Right lobe of liver (tissue), 6 donors: ENCODE results near the gene GKN1. TPM values are rescaled to one million over a fixed set of nuclear protein-coding genes. Genes with fewer than 3 reads are reported as not detected.

Experiments used
- ATAC-seq, 4 donors: fragments of 200-7000 bp; cut with Tn5 transposase; one replicate each; pipeline ENCODE4 v1.9.1; 2020; ENCODE audit warnings: mild to moderate bottlenecking in 4 of 4, moderate library complexity in 4 of 4
- DNase-seq, 3 donors: peaks; one replicate each; pipeline ENCODE4 v3.0.0-alpha.2; 2020
- H3K27ac ChIP-seq, 3 donors: fragments of 200-600 bp; one replicate each; pipeline ENCODE4 v1.8.0; 2022
- H3K27me3 ChIP-seq, 2 donors: fragments of 200-600 bp; one replicate each; pipeline ENCODE4 v1.8.0; 2022
- H3K36me3 ChIP-seq, 4 donors: fragments of 200-600 bp; sonication (generic) in 1 of 4; one replicate each; pipeline versions ENCODE4 v1.5.1 to v1.8.0; 2017 to 2022; ENCODE audit warnings: control low read depth in 1 of 4
- H3K4me1 ChIP-seq, 4 donors: fragments of 200-600 bp; sonication (generic) in 1 of 4; one replicate each; pipeline versions ENCODE4 v1.5.1 to v1.8.0; 2017 to 2022; ENCODE audit warnings: control low read depth in 1 of 4
- H3K4me3 ChIP-seq, 3 donors: fragments of 200-600 bp; one replicate each; pipeline ENCODE4 v1.8.0; 2022
- H3K9me3 ChIP-seq, 4 donors: fragments of 200-600 bp; sonication (generic) in 1 of 4; one replicate each; pipeline versions ENCODE4 v1.5.1 to v1.8.0; 2017 to 2022; ENCODE audit warnings: control low read depth in 1 of 4
- POLR2A ChIP-seq: fragments of 450-650 bp; IDR thresholded peaks from one replicate; pipeline ENCODE4 v1.6.1; 2017; ENCODE audit warnings: antibody characterized with exemption, mild to moderate bottlenecking
- WGBS: methylation state at CpG from one replicate; pipeline ENCODE4 v1.1.6; 2018; ENCODE audit warnings: low coverage, low lambda C conversion rate; ENCODE audit not compliant: insufficient coverage; ENCODE audit errors: missing lambda C conversion rate; 5-methylcytosine and 5-hydroxymethylcytosine counted together
- intact Hi-C, 2 donors: fragments of 100-400 bp; cut with DNase I; formaldehyde crosslinking; loops; one replicate each; pipeline versions ENCODE4 v1.11.2 to v1.14.1; 2022
- total RNA-seq, 6 experiments: library from RNA; depleted of rRNA in 2 of 6; stranded (reverse); fragments of >200 nt in 2 of 6; fragmentation: NEBNext Ultra II Directional in 3 of 6; extraction: Animal tissue kit (Norgen Biotek cat#: 25700) in 3 of 6; gene quantifications; one replicate each; pipeline versions ENCODE4 v1.1.0 to v1.2.4, GENCODE V29; 2016 to 2023
- TF ChIP-seq, protein P1 (sequence below), 4 donors: fragments of 200-600 bp in 3 of 4; fragments of 450-650 bp in 1 of 4; IDR thresholded peaks; one replicate each; pipeline versions ENCODE4 v1.5.1 to v1.8.0; 2016 to 2022; ENCODE audit warnings: antibody characterized with exemption in 4 of 4, mild to moderate bottlenecking in 2 of 4
- donor health status: DM: no; HTN: yes; CAD: no.
- donor health status: DM: no; HTN: no; CAD: no.
- donor health status: DM: no; HTN: no; CAD: no.
- donor health status: DM: no; HTN: yes; CAD: no.
- donor health status: DM: no; HTN: yes; CAD: no.

GKN1 gene
- total RNA-seq, 6 experiments from 2014 or later = not detected

DNA sequence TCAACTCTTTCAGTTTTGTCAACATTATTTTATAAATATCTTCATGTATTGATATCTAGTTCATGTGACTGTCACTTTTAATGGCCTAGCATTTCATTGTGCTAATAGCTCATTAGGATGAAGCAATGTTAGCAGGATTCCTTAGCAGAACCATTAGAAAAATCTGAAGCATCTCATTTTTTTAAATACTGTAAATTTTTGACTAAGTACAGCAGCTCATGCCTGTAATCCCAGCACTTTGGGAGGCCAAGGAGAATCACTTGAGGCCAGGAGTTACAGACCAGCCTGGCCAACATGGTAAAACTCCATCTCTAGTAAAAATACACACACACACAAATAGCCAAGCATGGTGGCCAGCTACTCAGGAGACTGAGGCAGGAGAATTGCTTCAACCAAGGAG, 23.0 kb downstream of the GKN1 start:
- Histone ChIP-seq H3K4me1 (no peaks in the 10 kb centered on the region), H3K27me3 (no peaks in the 10 kb centered on the region), H3K9me3 (no peaks in the 10 kb centered on the region), H3K4me3 (no peak overlapping the region), H3K36me3 (no peaks in the 10 kb centered on the region), H3K27ac (no peak overlapping the region)
- DNase-seq (no peak), ATAC-seq (no peak)
- TF ChIP-seq, protein P1, sequence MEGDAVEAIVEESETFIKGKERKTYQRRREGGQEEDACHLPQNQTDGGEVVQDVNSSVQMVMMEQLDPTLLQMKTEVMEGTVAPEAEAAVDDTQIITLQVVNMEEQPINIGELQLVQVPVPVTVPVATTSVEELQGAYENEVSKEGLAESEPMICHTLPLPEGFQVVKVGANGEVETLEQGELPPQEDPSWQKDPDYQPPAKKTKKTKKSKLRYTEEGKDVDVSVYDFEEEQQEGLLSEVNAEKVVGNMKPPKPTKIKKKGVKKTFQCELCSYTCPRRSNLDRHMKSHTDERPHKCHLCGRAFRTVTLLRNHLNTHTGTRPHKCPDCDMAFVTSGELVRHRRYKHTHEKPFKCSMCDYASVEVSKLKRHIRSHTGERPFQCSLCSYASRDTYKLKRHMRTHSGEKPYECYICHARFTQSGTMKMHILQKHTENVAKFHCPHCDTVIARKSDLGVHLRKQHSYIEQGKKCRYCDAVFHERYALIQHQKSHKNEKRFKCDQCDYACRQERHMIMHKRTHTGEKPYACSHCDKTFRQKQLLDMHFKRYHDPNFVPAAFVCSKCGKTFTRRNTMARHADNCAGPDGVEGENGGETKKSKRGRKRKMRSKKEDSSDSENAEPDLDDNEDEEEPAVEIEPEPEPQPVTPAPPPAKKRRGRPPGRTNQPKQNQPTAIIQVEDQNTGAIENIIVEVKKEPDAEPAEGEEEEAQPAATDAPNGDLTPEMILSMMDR (IDR thresholded peaks at IDR 0.05) = no peak
- TF ChIP-seq POLR2A = no peak
- intact Hi-C loops = no loop called here

DNA sequence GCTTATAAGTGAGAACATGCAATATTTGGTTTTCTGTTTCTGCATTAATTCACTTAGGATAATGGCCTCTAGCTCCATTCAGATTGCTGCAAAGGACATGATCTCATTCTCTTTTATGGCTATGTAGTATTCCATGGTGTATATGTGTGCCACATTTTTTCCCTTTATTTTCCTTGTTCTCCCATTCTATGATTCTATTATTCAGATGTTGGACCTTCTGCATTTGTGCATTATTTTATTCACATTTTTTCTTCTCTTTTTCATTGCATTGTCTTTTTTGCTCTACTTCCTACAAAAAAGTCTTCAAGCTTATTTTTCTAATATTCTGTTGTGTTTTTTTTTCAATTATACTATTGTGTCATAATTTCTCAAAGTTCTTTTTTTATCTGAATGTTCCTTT, 27.4 kb downstream of the GKN1 start:
- H3K36me3 ChIP-seq = no peaks in the 10 kb centered on the region
- no peak overlapping the region for H3K27ac ChIP-seq
- no peak overlapping the region for H3K4me3 ChIP-seq
- ATAC-seq (no peak), DNase-seq (no peak)
- no peaks in the 10 kb centered on the region for H3K9me3 ChIP-seq
- TF ChIP-seq, protein P1 (IDR thresholded peaks at IDR 0.05) = no peak
- no peak for TF ChIP-seq POLR2A
- no peaks in the 10 kb centered on the region for H3K27me3 ChIP-seq
- H3K4me1 ChIP-seq = no peaks in the 10 kb centered on the region
- intact Hi-C loops = no loop called here

DNA sequence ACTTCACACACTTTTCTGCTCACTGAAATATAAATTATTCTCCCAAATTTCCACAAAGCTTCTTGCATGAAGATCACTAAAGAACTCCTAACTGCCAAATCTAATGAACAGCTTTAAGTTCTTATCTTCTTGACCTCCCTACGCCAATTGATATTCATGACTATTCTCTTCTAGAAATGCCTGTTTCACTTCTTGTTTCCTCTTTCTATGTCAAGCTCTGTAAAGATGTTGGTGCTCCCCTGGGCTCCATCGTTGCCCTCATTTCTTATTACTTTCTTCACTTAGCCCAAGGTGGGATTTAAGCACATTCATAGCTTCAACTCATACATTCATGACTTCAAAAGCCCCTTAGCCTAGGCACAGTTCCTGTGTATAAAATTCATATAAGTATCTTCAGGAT, 29.3 kb downstream of the GKN1 start:
- no peak for DNase-seq
- no peak overlapping the region for H3K27ac ChIP-seq
- ATAC-seq = no peak
- no peaks in the 10 kb centered on the region for H3K27me3 ChIP-seq
- WGBS = 68% methylated on average over 2 of the region's 2 CpGs
- no peaks in the 10 kb centered on the region for H3K9me3 ChIP-seq
- TF ChIP-seq POLR2A = no peak
- TF ChIP-seq, protein P1 (IDR thresholded peaks at IDR 0.05) = no peak
- H3K36me3 ChIP-seq = no peaks in the 10 kb centered on the region
- no peaks in the 10 kb centered on the region for H3K4me1 ChIP-seq
- no peak overlapping the region for H3K4me3 ChIP-seq
- intact Hi-C loops = no loop called here

DNA sequence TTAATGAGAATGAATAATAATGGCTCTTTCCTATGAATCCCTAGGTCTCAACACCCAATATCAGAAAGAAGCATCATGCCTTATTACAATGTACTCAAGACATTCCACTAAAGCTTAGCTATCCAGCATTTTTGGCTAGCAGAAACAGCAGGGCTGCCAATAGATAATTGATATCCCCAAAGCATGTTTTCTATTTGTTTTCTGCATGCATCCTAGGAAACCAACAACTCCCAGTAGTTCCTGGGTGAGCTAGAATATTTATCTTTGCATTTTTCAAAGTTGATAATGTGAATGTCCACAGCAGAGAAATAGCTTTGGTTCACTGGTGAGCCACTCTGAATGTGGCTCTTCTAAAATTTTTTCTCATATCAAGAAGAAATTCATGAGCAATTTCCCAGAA, 32.7 kb downstream of the GKN1 start:
- TF ChIP-seq POLR2A = no peak
- TF ChIP-seq, protein P1 (IDR thresholded peaks at IDR 0.05) = no peak
- Histone ChIP-seq H3K27me3 (no peaks in the 10 kb centered on the region), H3K4me1 (no peaks in the 10 kb centered on the region), H3K36me3 (no peaks in the 10 kb centered on the region), H3K9me3 (no peaks in the 10 kb centered on the region), H3K4me3 (no peak overlapping the region), H3K27ac (no peak overlapping the region)
- no peak for ATAC-seq
- DNase-seq = no peak
- intact Hi-C loops = no loop called here

DNA sequence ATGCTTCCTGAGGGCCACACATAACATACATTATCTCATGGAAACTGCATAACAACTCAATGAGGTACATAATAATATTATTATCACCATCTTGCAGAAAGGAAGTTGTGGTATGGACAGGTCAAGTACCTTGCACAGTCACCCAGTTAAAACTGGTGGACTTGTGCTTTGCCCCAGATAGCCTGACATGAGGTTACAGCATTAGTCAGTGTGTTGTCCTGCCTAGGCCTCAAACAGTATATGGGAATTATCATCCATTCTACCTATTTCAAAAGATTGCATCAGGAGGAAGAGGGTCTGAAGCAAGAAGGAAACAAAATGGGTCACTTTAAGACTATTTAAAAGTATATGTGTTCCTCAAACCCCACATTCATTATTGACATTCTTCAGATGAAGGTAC, 33.2 kb downstream of the GKN1 start:
- H3K4me3 ChIP-seq = no peak overlapping the region
- H3K36me3 ChIP-seq = no peaks in the 10 kb centered on the region
- no peak overlapping the region for H3K27ac ChIP-seq
- H3K4me1 ChIP-seq = no peaks in the 10 kb centered on the region
- no peak for DNase-seq
- H3K27me3 ChIP-seq = no peaks in the 10 kb centered on the region
- intact Hi-C loops = no loop called here
- no peaks in the 10 kb centered on the region for H3K9me3 ChIP-seq
- ATAC-seq = no peak
- TF ChIP-seq, protein P1 (IDR thresholded peaks at IDR 0.05) = no peak
- TF ChIP-seq POLR2A = no peak
